Lower leg skin (tissue), 4 donors: ENCODE data around the gene GNG12. TPM values are rescaled to one million over a fixed set of nuclear protein-coding genes. Genes with fewer than 3 reads are reported as not detected.

Experiments used
- DNase-seq, 2 donors: peaks; one replicate each; pipeline ENCODE4 v3.0.0-alpha.2; 2019; ENCODE audit warnings: low spot score in 2 of 2
- H3K4me3 ChIP-seq: fragments of 200-600 bp; sonication (generic); 2 replicates; pipeline ENCODE4 v1.5.1; 2017; ENCODE audit warnings: mild to moderate bottlenecking, low read depth; ENCODE audit not compliant: poor library complexity, severe bottlenecking
- POLR2A ChIP-seq, 2 donors: fragments of 450-650 bp; IDR thresholded peaks; one replicate each; pipeline ENCODE4 v1.6.1; 2016 to 2017; ENCODE audit warnings: antibody characterized with exemption in 2 of 2, mild to moderate bottlenecking in 1 of 2, moderate library complexity in 1 of 2
- WGBS, 2 donors: methylation state at CpG; one replicate each; pipeline ENCODE4 v1.1.5; 2018; 5-methylcytosine and 5-hydroxymethylcytosine counted together
- intact Hi-C: fragments of 100-400 bp; cut with DNase I; formaldehyde crosslinking; loops from one replicate; pipeline ENCODE4 v1.15.0; 2023; ENCODE audit warnings: low total_unique reads
- total RNA-seq, 4 donors: library from RNA; depleted of rRNA; stranded (reverse); fragments of >200 nt; gene quantifications; one replicate each; pipeline ENCODE4 v1.1.0, GENCODE V29; 2016
- TF ChIP-seq, protein P1 (sequence below), 3 donors: fragments of 450-650 bp; IDR thresholded peaks; one replicate each; pipeline ENCODE4 v1.5.1; 2016; ENCODE audit warnings: antibody characterized with exemption in 3 of 3, mild to moderate bottlenecking in 3 of 3, moderate library complexity in 2 of 3

Gene GNG12
- total RNA-seq, 4 donors from 2014 or later: 89.7 to 113 (median 99.2) TPM

DNA sequence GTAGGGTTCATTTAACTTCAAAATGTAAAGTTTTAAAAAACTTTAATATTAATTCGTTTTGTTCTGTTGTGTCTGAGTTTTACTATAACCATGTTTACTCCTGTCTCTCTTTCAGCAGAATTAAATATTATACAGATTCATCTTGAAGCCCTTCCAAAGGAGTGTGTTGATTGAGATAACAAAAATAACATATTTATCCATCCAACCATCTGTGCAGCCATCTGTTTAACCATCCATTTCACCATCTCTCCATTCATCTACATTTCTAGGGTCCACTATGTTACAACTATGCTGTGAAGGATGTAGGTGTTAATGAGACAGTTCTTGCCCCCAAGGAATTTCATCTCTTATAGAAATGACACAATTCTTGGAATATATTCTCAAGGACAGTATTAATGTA lies 36.0 kb upstream of the GNG12 start:
- TF ChIP-seq, protein P1, sequence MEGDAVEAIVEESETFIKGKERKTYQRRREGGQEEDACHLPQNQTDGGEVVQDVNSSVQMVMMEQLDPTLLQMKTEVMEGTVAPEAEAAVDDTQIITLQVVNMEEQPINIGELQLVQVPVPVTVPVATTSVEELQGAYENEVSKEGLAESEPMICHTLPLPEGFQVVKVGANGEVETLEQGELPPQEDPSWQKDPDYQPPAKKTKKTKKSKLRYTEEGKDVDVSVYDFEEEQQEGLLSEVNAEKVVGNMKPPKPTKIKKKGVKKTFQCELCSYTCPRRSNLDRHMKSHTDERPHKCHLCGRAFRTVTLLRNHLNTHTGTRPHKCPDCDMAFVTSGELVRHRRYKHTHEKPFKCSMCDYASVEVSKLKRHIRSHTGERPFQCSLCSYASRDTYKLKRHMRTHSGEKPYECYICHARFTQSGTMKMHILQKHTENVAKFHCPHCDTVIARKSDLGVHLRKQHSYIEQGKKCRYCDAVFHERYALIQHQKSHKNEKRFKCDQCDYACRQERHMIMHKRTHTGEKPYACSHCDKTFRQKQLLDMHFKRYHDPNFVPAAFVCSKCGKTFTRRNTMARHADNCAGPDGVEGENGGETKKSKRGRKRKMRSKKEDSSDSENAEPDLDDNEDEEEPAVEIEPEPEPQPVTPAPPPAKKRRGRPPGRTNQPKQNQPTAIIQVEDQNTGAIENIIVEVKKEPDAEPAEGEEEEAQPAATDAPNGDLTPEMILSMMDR (IDR thresholded peaks at IDR 0.05): no peak
- no peak for TF ChIP-seq POLR2A (IDR thresholded peaks at IDR 0.05)
- no peak overlapping the region for H3K4me3 ChIP-seq
- WGBS, 2 donors: 54 to 71% methylated on average over 1 of the region's 1 CpG
- no peak for DNase-seq
- intact Hi-C loops: no loop called here

DNA sequence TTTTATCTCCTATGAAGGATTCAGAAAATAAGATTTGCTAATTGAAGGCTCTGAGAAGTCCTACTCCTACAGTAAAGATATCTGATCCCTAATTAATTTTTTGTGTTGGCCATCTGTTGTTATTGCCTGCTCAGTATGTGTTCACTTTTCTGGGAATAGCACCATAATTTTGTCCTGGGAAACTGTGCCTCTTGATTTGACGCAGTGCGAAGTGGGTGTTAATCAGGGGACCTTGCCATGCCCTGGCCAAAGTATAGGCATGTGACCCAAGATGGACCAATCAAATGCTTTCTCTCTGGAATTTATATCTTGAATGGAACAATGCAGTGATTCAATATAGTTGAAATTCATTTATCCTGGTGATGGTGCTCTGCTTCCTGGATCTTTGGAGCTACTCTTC lies 30.4 kb upstream of the GNG12 start:
- DNase-seq: no peak
- no peak for TF ChIP-seq POLR2A (IDR thresholded peaks at IDR 0.05)
- TF ChIP-seq, protein P1 (IDR thresholded peaks at IDR 0.05): no peak
- intact Hi-C loops: no loop called here
- WGBS, 2 donors: 90 to 100% methylated on average over 2 of the region's 2 CpGs
- H3K4me3 ChIP-seq: no peak overlapping the region

DNA sequence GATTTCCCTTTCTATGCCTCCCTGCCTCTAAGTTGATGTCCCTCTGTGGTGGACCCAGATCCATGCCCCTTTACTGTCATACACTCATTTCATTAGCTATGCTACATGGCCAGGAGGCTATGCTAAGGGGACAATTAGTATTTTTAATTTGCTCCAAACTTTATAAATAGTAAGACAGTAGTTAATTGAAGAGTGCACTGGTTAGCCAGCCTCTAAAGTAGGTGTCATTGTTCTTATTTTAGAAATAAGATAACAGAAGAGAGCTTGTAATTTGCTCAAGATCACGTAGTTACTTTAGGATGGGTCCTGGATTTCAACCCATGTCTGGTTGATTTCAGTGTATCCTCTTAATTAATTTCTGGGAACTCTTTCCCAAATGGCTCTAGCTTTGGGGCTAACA lies 29.4 kb upstream of the GNG12 start:
- 97 to 100% methylated on average over 1 of the region's 1 CpG for WGBS, 2 donors
- DNase-seq: no peak

DNA sequence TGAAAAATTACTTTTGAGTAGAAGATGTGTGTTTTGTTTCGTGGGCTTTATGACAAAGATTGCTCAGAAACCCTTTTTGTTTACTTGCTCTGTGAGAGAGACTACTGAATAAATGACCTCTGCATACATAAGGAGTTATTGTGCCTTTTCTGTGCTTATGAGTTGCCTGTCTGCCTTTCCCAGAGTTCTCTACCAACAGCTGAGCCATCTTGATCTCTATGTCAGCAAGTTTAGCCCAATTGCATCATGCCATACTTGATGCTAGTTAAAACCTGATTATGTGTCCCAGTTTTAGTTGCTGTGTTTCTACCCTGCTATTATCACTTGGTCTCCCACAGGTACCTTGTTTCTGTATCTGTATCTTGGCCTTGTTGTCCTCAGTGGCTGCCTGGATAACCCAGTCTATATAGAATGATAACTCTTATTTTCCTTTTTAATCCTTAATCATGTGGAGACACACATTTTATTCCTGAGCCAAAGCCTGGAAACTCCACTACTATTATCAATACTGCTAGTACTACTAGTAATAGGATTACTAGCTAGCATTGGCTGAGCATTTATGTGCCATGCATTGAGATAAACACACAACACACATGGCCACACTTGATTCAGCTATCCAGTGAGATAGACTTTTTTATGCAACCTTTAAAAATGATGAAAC lies 28.7 kb upstream of the GNG12 start:
- DNase-seq: no peak
- no peak overlapping the region for H3K4me3 ChIP-seq
- no peak for TF ChIP-seq POLR2A (IDR thresholded peaks at IDR 0.05)
- intact Hi-C loops: no loop called here
- WGBS, 2 donors: 92 to 93% methylated on average over 1 of the region's 1 CpG

More for the DNA sequence above, 29.4 kb upstream of the GNG12 start:
- intact Hi-C loops: no loop called here
- no peak for TF ChIP-seq POLR2A (IDR thresholded peaks at IDR 0.05)
- TF ChIP-seq, protein P1 (IDR thresholded peaks at IDR 0.05): no peak
- H3K4me3 ChIP-seq: no peak overlapping the region

DNA sequence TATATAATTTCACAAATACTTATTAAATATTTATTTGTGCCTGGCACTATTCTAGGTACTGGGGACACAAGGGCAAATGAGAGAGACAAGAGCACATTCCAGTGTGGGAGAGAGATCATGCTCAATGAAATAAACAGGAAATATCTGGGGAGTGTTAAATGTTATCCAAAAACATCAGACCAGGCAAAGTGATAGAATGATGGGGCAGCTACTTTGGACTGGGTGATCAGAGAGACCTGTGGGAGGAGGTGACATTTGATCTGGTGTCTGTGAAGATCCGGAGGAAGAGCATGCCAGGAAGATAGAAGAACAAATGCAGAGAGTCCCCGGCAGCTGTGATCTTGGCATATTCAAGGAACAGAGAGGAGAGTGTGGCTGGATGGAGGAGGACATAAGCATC lies 27.5 kb upstream of the GNG12 start:
- WGBS, 2 donors: 84 to 88% methylated on average over 2 of the region's 2 CpGs
- H3K4me3 ChIP-seq: no peak overlapping the region
- no peak for TF ChIP-seq POLR2A (IDR thresholded peaks at IDR 0.05)
- TF ChIP-seq, protein P1 (IDR thresholded peaks at IDR 0.05): no peak
- no peak for DNase-seq
- intact Hi-C loops: no loop called here

DNA sequence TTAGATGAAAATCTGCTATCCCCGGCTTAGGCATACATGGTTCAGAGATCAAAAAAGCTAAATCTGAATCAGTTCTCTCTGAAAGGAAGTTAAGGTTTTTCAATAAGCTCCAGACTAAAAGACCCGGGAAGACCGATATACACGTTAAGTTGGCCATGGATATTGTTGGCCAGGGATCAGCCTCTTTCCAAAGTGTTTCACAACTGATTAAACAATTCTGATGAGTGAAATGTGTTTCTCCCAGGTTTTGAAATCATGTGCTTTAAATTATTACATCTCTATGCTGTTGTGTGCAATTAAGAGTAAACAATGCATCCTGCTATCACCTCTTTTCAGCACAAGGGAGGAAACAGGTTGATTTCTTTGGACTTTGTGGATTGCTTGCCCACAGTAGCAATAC lies 23.7 kb upstream of the GNG12 start:
- intact Hi-C loops: loop anchor here (10.0 kb wide), 1 partner anchor 248 kb away; no protein-coding TSS in a partner anchor
- WGBS, 2 donors: 82% methylated on average over 4 of the region's 4 CpGs
- DNase-seq: no peak
- TF ChIP-seq, protein P1 (IDR thresholded peaks at IDR 0.05): no peak
- TF ChIP-seq POLR2A (IDR thresholded peaks at IDR 0.05): no peak
- no peak overlapping the region for H3K4me3 ChIP-seq
